Ishikawa (cell line): ENCODE data around the gene WFDC13.

Experiments
- CEBPB ChIP-seq: IDR thresholded peaks from 2 replicates; pipeline ENCODE4 v1.6.1; 2012
- CREB1 ChIP-seq: IDR thresholded peaks from 2 replicates; pipeline ENCODE4 v1.6.1; 2012; ENCODE audit warnings: low read depth
- EGR1 ChIP-seq: IDR thresholded peaks from 2 replicates; pipeline ENCODE4 v1.6.1; 2012
- EP300 ChIP-seq: IDR thresholded peaks from 2 replicates; pipeline ENCODE4 v1.6.1; 2012; ENCODE audit warnings: borderline replicate concordance
- FOXM1 ChIP-seq: IDR thresholded peaks from 2 replicates; pipeline ENCODE4 v1.6.1; 2012; ENCODE audit warnings: low read depth, borderline replicate concordance
- NFIC ChIP-seq: IDR thresholded peaks from 2 replicates; pipeline ENCODE4 v1.6.1; 2012
- RAD21 ChIP-seq: IDR thresholded peaks from 2 replicates; pipeline ENCODE4 v1.6.1; 2012; ENCODE audit warnings: low read depth
- TAF1 ChIP-seq: IDR thresholded peaks from 2 replicates; pipeline ENCODE4 v1.6.1; 2012; ENCODE audit warnings: low read depth, mild to moderate bottlenecking
- TCF12 ChIP-seq: IDR thresholded peaks from 2 replicates; pipeline ENCODE4 v1.6.1; 2012; ENCODE audit warnings: low read depth
- TEAD4 ChIP-seq: IDR thresholded peaks from 2 replicates; pipeline ENCODE4 v1.6.1; 2012
- YY1 ChIP-seq: IDR thresholded peaks from 2 replicates; pipeline ENCODE4 v1.6.1; 2012; ENCODE audit warnings: low read depth
- ZBTB7A ChIP-seq: IDR thresholded peaks from 2 replicates; pipeline ENCODE4 v1.6.1; 2012; ENCODE audit warnings: low read depth
- TF ChIP-seq, protein P1 (sequence below): IDR thresholded peaks from 2 replicates; pipeline ENCODE4 v1.6.1; 2012; ENCODE audit warnings: low read depth, mild to moderate bottlenecking
- TF ChIP-seq, protein P2 (sequence below): IDR thresholded peaks from 2 replicates; pipeline ENCODE4 v1.6.1; 2012
- TF ChIP-seq, protein P3 (sequence below): IDR thresholded peaks from 2 replicates; pipeline ENCODE4 v1.6.1; 2012

The WFDC13 gene

DNA sequence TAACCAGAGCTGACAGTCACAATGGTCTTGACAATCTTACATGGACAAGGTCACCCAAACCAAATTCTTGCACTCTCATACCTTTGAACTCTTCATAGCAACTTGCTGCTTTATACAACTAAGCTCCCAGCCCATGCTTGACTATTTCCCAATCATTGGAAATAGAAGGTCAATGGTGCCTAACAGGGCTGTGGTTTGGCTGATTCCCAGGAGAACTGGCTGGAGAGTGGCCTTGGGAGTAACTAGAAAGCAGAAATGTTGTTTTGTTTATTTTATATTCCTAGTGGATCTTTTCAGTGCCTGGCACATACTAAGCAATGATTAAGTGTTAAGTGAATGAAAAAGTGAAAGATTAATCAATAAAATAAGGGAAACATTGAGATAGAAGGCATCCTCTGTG lies 23.3 kb downstream of the WFDC13 start:
- TF ChIP-seq, protein P1, sequence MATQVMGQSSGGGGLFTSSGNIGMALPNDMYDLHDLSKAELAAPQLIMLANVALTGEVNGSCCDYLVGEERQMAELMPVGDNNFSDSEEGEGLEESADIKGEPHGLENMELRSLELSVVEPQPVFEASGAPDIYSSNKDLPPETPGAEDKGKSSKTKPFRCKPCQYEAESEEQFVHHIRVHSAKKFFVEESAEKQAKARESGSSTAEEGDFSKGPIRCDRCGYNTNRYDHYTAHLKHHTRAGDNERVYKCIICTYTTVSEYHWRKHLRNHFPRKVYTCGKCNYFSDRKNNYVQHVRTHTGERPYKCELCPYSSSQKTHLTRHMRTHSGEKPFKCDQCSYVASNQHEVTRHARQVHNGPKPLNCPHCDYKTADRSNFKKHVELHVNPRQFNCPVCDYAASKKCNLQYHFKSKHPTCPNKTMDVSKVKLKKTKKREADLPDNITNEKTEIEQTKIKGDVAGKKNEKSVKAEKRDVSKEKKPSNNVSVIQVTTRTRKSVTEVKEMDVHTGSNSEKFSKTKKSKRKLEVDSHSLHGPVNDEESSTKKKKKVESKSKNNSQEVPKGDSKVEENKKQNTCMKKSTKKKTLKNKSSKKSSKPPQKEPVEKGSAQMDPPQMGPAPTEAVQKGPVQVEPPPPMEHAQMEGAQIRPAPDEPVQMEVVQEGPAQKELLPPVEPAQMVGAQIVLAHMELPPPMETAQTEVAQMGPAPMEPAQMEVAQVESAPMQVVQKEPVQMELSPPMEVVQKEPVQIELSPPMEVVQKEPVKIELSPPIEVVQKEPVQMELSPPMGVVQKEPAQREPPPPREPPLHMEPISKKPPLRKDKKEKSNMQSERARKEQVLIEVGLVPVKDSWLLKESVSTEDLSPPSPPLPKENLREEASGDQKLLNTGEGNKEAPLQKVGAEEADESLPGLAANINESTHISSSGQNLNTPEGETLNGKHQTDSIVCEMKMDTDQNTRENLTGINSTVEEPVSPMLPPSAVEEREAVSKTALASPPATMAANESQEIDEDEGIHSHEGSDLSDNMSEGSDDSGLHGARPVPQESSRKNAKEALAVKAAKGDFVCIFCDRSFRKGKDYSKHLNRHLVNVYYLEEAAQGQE: no peak
- TF ChIP-seq CEBPB (no peak), TAF1 (no peak), TEAD4 (no peak), RAD21 (no peak), TCF12 (no peak), FOXM1 (no peak), CREB1 (no peak), ZBTB7A (no peak), EGR1 (no peak), EP300 (no peak), NFIC (no peak), YY1 (no peak)
- TF ChIP-seq, protein P2, sequence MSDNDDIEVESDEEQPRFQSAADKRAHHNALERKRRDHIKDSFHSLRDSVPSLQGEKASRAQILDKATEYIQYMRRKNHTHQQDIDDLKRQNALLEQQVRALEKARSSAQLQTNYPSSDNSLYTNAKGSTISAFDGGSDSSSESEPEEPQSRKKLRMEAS: no peak
- TF ChIP-seq, protein P3, sequence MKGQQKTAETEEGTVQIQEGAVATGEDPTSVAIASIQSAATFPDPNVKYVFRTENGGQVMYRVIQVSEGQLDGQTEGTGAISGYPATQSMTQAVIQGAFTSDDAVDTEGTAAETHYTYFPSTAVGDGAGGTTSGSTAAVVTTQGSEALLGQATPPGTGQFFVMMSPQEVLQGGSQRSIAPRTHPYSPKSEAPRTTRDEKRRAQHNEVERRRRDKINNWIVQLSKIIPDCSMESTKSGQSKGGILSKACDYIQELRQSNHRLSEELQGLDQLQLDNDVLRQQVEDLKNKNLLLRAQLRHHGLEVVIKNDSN: no peak

DNA sequence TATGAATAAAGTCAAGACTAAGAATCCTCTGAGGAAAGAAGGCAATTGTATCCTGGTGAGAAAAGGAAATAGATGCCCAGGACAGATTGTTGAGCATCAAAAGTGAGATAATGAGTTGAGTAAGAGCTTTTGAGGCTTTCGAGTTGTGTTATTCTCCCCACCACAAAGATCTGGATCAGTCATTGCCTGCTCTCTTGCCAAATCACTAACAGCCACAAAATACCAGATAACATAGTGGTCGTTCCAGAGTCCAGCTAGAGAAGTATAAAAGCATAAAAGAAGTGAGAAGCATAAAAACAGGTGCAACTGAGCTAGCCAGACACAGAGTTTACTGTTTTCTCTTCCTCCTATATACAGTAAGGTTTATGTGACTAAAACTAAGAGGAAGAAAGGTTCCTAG lies 25.2 kb downstream of the WFDC13 start:
- no peak for TF ChIP-seq FOXM1
- TF ChIP-seq, protein P2: no peak
- no peak for TF ChIP-seq CEBPB
- TF ChIP-seq YY1: no peak
- no peak for TF ChIP-seq RAD21
- TF ChIP-seq, protein P3: no peak
- no peak for TF ChIP-seq TEAD4
- TF ChIP-seq, protein P1: no peak
- TF ChIP-seq EGR1: no peak
- TF ChIP-seq TAF1: no peak
- TF ChIP-seq ZBTB7A: no peak
- no peak for TF ChIP-seq TCF12
- TF ChIP-seq NFIC: no peak
- TF ChIP-seq EP300: no peak
- no peak for TF ChIP-seq CREB1

DNA sequence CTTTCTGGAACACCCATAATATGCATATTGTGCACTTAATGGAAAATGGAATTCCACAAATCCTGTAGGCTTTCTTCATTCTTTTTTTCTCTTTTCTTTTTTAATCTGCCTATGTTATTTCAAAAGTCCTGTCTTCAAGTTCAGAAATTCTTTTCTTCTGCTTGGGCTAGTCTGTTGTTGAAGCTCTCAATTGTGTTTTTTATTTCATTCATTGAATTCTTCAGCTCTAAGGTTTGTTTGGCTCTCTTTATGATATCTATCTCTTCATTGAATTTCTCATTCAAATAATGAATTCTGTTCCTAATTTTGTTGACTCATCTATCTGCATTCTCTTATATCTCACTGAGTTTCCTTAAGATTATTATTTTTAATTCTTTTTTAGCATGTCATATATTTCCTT lies 30.4 kb downstream of the WFDC13 start:
- TF ChIP-seq, protein P1: no peak
- TF ChIP-seq NFIC (no peak), TAF1 (no peak), ZBTB7A (no peak), TCF12 (no peak), FOXM1 (no peak)

DNA sequence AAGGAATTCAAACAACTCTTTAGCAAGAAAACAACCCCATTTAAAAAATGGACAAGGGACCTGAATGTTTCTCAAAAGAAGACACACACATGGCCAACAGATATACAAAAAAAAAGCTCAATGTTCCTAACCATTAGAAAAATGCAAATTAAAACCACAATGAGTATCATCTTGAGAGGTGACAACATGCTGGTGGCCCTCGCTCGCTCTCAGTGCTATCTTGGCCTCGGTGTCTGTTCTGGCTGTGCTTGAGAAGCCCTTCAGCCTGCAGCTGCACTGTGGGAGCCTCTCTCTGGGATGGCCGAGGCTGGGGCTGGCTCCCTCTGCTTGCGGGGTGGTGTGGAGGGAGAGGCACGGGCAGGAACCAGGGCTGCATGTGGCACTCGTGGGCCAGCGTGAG lies 33.7 kb downstream of the WFDC13 start:
- TF ChIP-seq, protein P2: no peak

DNA sequence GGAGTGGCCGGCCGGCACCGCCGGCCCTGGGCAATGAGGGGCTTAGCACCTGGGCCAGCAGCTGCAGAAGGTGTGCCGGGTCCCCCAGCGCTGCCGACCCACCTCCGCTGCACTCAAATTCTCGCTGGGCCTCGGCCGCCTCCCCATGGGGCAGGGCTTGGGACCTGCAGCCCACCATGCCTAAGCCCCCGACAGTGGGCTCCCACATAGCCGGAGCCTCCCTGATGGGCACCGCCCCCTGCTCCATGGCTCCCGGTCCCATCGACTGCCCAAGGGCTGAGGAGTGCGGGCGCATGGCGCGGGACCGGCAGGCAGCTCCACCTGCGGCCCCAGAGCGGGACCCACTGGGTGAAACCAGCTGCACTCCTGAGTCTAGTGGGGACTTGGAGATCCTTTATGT lies 34.1 kb downstream of the WFDC13 start:
- no peak for TF ChIP-seq RAD21
- no peak for TF ChIP-seq ZBTB7A
- no peak for TF ChIP-seq CEBPB
- TF ChIP-seq NFIC: no peak
- TF ChIP-seq TCF12: no peak
- no peak for TF ChIP-seq EGR1
- no peak for TF ChIP-seq FOXM1
- TF ChIP-seq, protein P1: no peak
